Midbrain (tissue), 1 donor: ENCODE results near the gene GRM4.
"Not testable (repeated sequence)": the region's sequence is repeated elsewhere in the genome, so short reads cannot be mapped to it uniquely, and the experiment has no call there.

Experiments
- DNase-seq: peaks from one replicate; lab custom pipeline; 2025; lab: John Stamatoyannopoulos, UW

Gene GRM4

DNA sequence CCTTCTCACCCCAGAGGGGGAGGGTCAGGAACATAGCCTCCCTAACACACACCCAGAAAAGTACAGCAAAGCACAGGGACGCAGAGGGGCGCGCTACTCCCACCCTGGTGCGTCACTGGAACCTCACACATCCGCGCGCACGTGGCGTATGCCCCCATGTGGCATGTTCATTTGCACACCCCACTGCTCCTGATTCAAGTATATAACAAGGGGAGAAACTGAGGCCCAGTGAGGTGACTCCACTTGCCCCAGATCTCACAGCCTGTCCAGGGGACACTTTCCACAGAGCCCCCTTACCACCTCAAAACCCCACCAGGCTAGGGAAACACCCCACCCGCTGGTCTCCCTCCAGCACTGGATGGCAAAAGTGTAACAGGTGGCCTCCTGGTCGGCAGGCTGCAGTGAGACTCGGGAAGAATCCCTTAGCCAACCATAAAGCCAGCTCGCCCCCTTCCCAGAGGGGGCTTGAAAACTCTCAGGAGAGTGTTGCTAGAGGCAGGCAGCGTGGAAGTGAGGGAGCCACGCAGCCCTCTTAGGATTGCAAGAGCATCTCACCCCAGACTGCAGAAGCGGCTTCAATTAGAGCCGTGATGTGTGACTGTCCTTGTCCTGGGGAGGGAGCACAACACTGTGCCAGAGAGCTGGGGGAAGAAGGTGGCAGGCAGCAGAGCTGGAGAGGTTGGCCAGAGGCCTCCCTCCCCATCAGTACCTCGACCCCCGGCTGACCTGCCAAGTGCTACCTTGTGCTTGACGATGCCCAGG lies at the start of gene GRM4:
GRM4 (minus strand) TSS at position 67 of the 762 bp plus-strand sequence. CDS start 12,591 bp downstream, outside the sequence.
- DNase-seq = no peak

GRCh38 chr6:34194772-34195171 lies 48.9 kb upstream of the GRM4 start:
- no peak for DNase-seq

GRCh38 chr6:34190504-34191122 lies 44.7 kb upstream of the GRM4 start:
- DNase-seq = no peak

GRCh38 chr6:34189806-34190503 lies 44.1 kb upstream of the GRM4 start:
- DNase-seq = no peak

GRCh38 chr6:34184726-34185125 lies 38.8 kb upstream of the GRM4 start:
- DNase-seq = not testable (repeated sequence)

DNA sequence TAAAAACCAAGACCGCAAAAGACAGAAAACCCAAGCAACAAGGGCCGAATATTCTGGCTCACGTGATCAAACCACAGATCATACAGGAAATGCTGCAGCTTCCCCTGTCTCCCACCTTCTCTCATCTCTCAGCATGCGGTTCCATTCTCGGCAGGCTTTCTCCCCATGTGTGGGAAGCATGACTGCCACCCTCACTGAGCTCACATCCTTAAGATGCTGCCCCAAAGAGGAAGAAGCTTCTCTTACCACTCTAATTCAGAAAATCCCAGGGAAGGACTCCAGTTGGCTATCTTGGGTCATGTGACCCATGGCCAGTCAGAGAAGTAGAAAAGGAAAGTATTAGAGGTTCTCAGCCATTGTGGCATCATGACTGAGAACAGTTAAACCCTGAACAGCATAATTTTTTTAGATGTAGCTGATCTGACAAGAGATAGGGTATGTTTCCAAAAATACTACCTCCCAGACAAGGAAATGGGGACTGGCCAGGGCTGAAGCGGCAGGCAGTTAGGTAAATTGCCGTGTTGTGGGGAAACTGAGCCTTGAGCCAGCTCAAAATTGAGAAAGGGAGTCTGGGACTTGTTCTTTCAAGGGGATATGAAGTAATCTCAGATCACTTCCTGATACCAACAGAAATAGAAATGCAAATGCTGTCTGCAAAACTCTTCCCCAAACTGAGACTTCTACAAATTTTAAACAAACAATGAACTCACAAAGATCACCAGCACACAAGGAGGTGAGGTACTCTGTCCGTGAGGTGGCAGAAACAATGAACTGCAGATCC lies 37.1 kb upstream of the GRM4 start:
- no peak for DNase-seq

DNA sequence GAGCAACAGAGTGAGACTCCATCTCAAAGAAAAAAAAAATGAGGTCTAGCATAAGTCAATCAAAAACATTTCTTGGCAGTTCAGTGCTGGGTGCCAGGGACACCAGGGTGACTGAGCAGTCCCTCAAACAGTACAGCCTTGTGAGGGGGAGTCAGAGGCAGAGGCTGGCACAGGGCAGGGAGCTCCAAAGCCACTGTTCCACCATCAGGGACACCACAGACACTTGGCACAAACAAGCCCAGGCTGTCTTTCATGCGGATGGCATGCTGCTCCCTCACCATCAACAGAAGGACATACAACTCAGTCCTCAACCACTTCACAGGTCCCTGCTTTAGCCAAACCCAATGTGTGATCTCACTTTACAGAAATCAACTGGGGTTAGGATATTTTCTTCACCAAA lies 36.0 kb upstream of the GRM4 start:
- no peak for DNase-seq

- no peak for DNase-seq
Measured at GRCh38 chr6:34179106-34179720, 33.3 kb upstream of the GRM4 start.

DNA sequence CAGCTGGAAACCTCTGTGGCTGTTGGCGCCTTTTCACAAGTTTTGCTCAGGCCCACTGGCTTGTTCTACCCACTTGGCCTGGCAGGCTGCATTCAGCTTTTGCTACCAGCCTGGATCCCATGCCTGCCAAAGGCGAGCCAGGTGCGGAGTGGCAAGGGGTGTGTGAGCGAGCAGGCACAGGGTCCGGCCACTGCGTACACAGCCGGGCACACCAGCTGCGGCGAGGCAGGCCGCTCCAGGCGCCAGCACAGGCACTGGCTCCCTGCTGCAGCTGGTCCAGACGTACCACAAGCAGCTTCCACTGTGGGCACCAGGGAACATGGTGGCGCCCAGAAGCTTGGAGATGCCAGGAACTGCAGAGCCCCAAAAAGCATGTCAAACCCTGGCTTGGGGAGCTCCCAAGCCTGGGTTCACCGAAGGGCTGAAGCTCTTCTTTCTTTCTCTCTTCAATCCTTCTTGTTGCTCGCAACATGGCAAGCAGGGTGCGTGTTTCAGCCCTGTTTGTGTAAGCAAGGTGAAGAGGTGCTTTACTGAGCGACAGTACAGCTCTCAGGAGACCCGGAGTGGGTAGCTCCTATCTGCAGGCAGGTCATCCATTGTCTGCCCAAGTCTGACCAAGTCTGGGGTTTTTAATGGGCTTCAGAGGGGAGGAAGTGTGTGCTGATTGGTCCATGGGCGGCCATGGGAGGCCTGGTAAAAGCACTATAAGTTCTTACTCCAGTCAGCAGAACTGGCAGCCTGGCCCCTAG lies 32.6 kb upstream of the GRM4 start:
- no peak for DNase-seq

GRCh38 chr6:34177181-34177591 lies 31.3 kb upstream of the GRM4 start:
- DNase-seq = no peak

- DNase-seq = no peak
Measured at GRCh38 chr6:34176261-34177031, 30.6 kb upstream of the GRM4 start.

GRCh38 chr6:34174846-34175399 lies 29.0 kb upstream of the GRM4 start:
- DNase-seq = no peak

GRCh38 chr6:34172961-34173775 lies 27.3 kb upstream of the GRM4 start:
- DNase-seq = no peak

DNA sequence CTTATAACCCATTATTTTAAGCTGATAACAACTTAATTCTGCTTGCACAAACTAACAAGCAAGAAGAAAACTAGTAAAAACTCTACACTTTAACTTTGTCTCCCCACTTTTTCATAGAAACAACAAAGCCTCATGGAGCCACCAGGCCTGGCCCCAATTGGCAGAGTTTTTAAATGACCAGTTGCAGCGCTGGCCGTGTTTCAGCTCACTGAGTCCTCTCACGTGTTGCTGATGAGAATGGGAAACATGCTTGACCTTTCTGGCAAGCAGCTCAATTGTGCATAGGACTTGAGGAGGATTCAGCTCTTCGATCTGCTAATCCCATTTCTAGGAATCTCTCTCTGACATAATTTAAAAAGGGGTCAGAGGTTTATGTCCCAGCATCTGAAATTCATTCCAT lies 24.5 kb upstream of the GRM4 start:
- no peak for DNase-seq

GRCh38 chr6:34169897-34170296 lies 24.0 kb upstream of the GRM4 start:
- no peak for DNase-seq

DNA sequence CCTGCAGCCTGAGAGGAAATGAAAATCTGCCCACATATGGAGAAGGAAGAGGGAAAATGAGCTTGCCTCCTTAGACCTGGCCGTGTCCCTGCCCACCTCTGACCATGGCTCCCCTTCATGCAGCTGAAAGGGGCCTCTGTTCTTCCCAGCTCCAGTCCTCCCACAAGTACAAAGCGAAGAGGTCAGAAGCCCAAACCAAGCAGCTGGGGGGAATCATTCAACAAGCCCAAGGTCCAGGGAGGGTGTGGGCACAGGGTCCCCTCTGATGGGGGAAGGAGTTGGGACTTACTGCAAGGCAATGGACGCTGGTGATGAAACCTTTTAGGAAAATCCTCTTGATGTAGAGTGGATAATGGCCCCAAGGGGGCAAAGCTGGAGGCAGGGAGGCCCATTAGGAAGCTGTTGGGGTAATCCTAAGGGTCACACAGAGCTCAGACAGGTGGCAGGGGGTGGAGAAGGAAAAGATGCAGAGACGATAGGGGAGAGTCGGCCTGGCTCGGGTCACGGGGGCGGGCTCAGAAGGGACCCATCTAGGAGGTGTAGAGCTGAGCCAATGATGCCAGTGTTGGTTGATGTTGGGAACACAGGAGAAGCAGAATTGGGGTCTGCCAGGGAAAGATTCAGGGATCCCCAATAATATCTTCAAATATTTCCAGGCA lies 16.1 kb upstream of the GRM4 start:
- DNase-seq = no peak

- no peak for DNase-seq
Measured at GRCh38 chr6:34159844-34160243, 14.0 kb upstream of the GRM4 start.

- no peak for DNase-seq
Measured at GRCh38 chr6:34158876-34159275, 13.0 kb upstream of the GRM4 start.

DNA sequence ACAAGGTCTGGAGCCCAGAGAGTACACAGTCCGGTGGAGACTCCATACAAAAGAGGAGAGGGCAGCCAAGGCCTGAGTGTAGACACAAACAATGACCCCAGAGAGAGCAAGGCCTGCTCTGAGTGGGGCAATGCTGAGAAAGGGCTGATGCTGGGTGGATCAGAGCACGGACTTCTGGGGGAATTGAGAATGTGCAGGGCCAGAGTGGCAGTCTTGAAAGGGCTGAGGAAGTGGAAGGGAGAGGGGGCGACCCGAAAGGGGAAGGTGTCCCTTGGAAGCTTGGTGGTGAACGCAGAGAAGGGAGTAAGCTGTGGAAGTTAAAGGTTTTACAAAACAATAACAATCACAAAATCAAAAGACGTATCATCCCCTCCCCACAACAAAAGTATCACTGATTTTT lies 12.0 kb upstream of the GRM4 start:
- no peak for DNase-seq
